NOMO-1 treated with DMSO at 0.1 percent for 48 hours (cell line): ENCODE measurements around the gene TTI1.

Source experiments
- DNase-seq: peaks from one replicate; lab custom pipeline; 2025; ENCODE audit not compliant: unreplicated experiment; lab: John Stamatoyannopoulos, UW

Gene TTI1

GRCh38 chr20:37939701-37940560 lies 93.3 kb downstream of the TTI1 start:
- no peak for DNase-seq

GRCh38 chr20:37938954-37939353 lies 94.3 kb downstream of the TTI1 start:
- DNase-seq, result no peak

- DNase-seq, result no peak
Measured at GRCh38 chr20:37938181-37938750, 95.0 kb downstream of the TTI1 start.

DNA sequence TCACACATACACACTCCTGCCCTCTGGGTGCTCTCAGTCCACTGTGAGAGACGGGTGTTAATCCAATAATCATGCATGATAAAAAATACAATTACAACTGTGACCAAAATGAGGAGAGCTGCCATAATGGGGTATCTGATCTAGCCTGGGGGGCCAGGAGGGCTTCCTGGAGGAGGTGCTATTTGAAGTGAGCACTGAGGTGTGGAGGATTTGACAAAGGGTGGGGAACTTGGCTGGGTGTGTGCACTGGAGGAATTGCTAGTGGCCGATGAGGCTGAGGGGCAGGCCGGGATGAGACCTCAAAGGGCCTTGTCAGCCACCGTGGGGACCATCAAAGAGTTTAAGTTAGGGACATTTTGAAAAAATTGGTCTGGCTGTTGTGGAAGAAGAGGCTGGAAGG lies 95.6 kb downstream of the TTI1 start:
- no peak for DNase-seq

GRCh38 chr20:37936451-37936850 lies 96.8 kb downstream of the TTI1 start:
- DNase-seq, result no peak

DNA sequence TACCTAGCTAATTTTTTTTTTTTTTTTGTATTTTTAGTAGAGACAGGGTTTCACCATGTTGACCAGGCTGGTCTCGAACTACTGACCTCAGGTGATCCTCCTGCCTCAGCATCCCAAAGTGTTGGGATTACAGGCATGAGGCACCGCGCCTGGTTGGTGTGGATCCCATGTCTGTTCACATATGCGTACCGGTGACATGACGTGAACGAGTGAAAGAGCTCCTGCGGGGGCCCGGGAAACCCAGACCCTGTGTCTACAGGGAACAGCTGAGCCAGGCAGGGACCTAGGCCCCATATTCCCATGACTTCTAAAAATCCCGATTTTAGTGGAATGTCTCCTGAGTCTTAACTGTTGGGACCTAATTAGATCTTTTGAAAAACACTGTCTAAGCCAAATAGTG lies 97.2 kb downstream of the TTI1 start:
- DNase-seq, result no peak

DNA sequence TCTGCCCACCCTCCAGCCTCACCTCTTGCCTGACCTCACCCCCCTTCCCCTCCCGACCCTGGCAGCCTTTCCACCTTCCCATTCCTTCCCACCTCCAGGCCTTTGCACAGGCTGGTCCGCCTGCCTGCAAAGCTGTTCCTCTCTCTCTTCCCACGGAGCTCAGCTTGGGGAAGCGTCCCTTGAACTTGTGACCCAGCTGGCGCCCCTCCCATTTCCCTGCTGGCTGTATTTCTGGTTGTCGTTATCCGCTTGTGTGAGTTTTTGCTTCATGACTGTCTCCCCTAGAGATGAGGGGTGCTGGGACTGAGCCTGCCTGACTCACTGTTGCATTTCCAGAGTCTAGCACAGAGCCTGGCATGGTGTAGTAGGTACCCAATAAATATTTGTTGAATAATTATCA lies 97.8 kb downstream of the TTI1 start:
- no peak for DNase-seq

GRCh38 chr20:37934634-37935375 lies 98.5 kb downstream of the TTI1 start:
- no peak for DNase-seq

DNA sequence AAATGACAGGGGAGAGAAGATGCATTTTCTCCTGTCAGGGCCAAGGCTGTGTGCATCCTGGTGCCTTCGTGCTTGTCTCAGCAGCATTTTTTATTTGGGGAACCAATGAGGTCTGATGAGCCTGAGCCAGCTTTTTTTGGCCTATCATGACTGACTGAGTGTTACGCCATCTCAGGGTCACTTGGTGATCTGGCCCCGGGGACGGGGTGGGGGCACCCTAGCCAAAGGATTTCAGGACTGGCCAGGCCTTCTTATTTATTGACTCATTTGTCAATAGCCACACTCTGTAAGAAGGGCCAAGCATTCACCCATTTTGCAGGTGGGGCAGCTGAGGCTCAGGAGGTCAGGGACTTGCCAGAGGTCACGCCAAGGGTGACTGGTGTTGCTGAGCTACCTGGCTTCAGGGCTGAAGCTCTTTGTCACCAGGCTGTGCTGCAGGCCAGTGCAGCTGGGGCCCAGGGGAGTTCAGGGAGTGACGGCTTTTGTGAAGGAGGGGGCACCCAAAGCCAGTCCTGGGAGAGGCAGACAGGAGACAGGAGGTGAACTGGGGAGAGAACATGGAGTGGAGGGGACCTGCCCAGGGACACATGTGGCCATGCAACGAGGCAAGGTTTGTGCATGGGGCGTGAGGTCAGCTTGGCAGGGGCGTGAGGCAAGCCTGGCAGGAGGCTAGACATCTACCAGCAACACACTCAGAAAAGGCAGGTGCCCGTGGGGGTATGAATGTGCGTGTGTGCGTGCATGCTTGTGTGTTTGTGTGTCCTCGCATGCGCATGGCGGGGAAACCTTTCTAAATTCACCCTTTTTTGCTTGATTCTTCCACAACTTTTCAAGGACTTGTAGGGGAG lies 99.2 kb downstream of the TTI1 start:
- DNase-seq, result no peak
